ENCODE data around the gene C19orf81. TPM values are rescaled to one million over a fixed set of nuclear protein-coding genes. Genes with fewer than 3 reads are reported as not detected.

C19orf81 gene
- total and polyA plus RNA-seq, 2 of the 13 experiments (the other 11 are each of a cell fraction or from before 2014, with no cell fraction given), result not detected

DNA sequence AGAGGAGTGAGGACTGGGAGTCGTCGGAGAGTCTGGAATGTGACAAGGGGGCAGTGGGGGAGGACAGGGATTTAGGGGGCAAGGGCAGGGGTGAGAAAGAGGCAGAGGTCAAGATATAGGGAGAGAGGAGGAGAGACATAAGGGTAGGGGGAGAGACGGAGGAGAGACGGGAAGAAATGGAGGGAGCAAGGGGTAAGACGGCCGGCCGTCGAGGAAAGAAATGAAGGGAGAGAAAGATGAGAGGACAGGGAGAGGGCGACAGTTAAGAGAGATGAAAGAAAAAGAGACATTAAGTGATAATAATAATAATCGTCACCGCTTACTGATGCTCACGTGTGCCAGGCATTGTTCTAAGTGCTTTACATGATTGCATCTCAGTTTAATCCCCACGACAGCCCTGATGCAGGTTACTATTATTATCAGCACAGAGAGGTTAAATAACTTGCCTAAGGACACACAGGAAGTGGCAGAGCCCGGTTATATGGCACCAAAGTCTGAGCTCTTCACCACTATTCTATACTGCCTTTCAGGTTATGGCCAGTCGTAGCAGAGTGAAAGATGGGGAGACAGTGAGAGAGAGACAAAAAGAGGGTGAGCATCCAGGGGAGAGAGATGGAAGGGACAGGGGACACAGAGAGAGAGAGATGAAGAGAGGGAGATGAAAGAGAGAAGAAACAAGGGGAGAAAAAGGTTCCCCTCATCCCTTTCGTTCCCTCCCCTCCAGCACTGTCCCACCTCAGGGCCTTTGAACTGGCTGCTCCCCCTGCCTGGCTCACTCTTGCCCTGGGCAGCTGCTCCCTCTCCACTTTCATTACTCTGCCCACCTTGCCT, 13.6 kb downstream of the C19orf81 start (continued):
- TF ChIP-seq, protein P1, sequence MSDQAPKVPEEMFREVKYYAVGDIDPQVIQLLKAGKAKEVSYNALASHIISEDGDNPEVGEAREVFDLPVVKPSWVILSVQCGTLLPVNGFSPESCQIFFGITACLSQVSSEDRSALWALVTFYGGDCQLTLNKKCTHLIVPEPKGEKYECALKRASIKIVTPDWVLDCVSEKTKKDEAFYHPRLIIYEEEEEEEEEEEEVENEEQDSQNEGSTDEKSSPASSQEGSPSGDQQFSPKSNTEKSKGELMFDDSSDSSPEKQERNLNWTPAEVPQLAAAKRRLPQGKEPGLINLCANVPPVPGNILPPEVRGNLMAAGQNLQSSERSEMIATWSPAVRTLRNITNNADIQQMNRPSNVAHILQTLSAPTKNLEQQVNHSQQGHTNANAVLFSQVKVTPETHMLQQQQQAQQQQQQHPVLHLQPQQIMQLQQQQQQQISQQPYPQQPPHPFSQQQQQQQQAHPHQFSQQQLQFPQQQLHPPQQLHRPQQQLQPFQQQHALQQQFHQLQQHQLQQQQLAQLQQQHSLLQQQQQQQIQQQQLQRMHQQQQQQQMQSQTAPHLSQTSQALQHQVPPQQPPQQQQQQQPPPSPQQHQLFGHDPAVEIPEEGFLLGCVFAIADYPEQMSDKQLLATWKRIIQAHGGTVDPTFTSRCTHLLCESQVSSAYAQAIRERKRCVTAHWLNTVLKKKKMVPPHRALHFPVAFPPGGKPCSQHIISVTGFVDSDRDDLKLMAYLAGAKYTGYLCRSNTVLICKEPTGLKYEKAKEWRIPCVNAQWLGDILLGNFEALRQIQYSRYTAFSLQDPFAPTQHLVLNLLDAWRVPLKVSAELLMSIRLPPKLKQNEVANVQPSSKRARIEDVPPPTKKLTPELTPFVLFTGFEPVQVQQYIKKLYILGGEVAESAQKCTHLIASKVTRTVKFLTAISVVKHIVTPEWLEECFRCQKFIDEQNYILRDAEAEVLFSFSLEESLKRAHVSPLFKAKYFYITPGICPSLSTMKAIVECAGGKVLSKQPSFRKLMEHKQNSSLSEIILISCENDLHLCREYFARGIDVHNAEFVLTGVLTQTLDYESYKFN (CRISPR knock-in tag; conservative IDR thresholded peaks at IDR 0.05), result no peak
- no peak for TF ChIP-seq MATR3 (CRISPR knock-in tag; IDR thresholded peaks at IDR 0.05)

DNA sequence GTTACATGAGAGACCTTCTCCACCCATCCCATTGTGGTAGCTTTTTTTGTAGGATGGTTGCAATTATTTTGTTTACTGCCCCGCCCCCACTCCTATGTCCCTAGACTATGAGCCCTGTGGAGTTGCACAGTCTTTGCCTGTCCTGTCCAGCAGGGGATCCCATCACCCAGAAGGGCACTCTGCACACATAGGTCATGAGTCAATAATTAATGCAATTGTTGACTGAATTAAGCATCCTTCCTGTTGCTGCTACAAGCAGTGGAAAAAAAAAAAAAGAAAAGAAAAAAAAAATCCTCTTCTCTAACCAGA, 14.2 kb downstream of the C19orf81 start:
- peak; percentile 27 for DNase-seq (ENCODE audit: low spot score)
- no peak overlapping the region for H3K4me3 ChIP-seq (replicated peaks in 1 of 3; ENCODE audit: insufficient read depth in 1 of 3, low read depth in 2 of 3, low read length in 3 of 3)
- no peak overlapping the region for H2AFZ ChIP-seq (ENCODE audit: low read length)
- intact Hi-C loops (cut with micrococcal nuclease; ENCODE audit: unreplicated experiment) (no loop called here), in situ Hi-C loops (cut with HindIII; ENCODE audit: extremely low pct_ligation_motif_present, low pct_unique_long_range_greater_than_20kb) (no loop called here)
- H3K4me1 ChIP-seq (ENCODE audit: insufficient read depth, low read length), result no peaks in the 10 kb centered on the region
- H3K79me2 ChIP-seq (ENCODE audit: insufficient read depth, low read length), result no peaks in the 10 kb centered on the region
- BruUV-seq (replicated peaks), result no TSS peak
- H4K20me1 ChIP-seq (ENCODE audit: insufficient read depth, low read length), result no peaks in the 10 kb centered on the region
- H3K9ac ChIP-seq (ENCODE audit: insufficient read depth, low read depth, low read length), result no peak overlapping the region
- H3K36me3 ChIP-seq (replicated peaks in 1 of 2; ENCODE audit: control insufficient read depth in 1 of 2, insufficient read depth in 2 of 2, low read length in 2 of 2), result no peaks in the 10 kb centered on the region
- CTCF ChIA-PET (ENCODE audit: low intra/inter-chr PET ratio, low total read pairs), result no interaction called here
- FAIRE-seq, result no peak
- H3K27ac ChIP-seq (ENCODE audit: extremely low read length, insufficient read depth, low read length), result no peak overlapping the region
- POLR2A ChIA-PET, result no interaction called here
- TF ChIP-seq, protein P2, sequence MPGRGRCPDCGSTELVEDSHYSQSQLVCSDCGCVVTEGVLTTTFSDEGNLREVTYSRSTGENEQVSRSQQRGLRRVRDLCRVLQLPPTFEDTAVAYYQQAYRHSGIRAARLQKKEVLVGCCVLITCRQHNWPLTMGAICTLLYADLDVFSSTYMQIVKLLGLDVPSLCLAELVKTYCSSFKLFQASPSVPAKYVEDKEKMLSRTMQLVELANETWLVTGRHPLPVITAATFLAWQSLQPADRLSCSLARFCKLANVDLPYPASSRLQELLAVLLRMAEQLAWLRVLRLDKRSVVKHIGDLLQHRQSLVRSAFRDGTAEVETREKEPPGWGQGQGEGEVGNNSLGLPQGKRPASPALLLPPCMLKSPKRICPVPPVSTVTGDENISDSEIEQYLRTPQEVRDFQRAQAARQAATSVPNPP (CRISPR knock-in tag; IDR thresholded peaks at IDR 0.05), result no peak
- TF ChIP-seq, protein P3, sequence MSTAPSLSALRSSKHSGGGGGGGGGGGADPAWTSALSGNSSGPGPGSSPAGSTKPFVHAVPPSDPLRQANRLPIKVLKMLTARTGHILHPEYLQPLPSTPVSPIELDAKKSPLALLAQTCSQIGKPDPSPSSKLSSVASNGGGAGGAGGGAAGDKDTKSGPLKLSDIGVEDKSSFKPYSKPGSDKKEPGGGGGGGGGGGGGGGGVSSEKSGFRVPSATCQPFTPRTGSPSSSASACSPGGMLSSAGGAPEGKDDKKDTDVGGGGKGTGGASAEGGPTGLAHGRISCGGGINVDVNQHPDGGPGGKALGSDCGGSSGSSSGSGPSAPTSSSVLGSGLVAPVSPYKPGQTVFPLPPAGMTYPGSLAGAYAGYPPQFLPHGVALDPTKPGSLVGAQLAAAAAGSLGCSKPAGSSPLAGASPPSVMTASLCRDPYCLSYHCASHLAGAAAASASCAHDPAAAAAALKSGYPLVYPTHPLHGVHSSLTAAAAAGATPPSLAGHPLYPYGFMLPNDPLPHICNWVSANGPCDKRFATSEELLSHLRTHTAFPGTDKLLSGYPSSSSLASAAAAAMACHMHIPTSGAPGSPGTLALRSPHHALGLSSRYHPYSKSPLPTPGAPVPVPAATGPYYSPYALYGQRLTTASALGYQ (CRISPR knock-in tag; IDR thresholded peaks at IDR 0.05), result no peak
- TF ChIP-seq, protein P4, sequence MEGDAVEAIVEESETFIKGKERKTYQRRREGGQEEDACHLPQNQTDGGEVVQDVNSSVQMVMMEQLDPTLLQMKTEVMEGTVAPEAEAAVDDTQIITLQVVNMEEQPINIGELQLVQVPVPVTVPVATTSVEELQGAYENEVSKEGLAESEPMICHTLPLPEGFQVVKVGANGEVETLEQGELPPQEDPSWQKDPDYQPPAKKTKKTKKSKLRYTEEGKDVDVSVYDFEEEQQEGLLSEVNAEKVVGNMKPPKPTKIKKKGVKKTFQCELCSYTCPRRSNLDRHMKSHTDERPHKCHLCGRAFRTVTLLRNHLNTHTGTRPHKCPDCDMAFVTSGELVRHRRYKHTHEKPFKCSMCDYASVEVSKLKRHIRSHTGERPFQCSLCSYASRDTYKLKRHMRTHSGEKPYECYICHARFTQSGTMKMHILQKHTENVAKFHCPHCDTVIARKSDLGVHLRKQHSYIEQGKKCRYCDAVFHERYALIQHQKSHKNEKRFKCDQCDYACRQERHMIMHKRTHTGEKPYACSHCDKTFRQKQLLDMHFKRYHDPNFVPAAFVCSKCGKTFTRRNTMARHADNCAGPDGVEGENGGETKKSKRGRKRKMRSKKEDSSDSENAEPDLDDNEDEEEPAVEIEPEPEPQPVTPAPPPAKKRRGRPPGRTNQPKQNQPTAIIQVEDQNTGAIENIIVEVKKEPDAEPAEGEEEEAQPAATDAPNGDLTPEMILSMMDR (CRISPR knock-in tag; IDR thresholded peaks at IDR 0.05), result 0 out of 2 replicates have a peak, but pooled peaks have one; percentile 3
- TF ChIP-seq, protein P5, sequence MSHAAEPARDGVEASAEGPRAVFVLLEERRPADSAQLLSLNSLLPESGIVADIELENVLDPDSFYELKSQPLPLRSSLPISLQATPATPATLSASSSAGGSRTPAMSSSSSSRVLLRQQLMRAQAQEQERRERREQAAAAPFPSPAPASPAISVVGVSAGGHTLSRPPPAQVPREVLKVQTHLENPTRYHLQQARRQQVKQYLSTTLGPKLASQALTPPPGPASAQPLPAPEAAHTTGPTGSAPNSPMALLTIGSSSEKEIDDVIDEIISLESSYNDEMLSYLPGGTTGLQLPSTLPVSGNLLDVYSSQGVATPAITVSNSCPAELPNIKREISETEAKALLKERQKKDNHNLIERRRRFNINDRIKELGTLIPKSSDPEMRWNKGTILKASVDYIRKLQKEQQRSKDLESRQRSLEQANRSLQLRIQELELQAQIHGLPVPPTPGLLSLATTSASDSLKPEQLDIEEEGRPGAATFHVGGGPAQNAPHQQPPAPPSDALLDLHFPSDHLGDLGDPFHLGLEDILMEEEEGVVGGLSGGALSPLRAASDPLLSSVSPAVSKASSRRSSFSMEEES (CRISPR knock-in tag; IDR thresholded peaks at IDR 0.05), result no peak
- no peak for TF ChIP-seq ZNF557 (CRISPR knock-in tag; IDR thresholded peaks at IDR 0.05)
- 0% methylated on average over 1 of the region's 1 CpG for WGBS (ENCODE audit: low lambda C conversion rate)
- no peaks in the 10 kb centered on the region; the same call in 1 of the 2 replicates for H3K9me3 ChIP-seq (ENCODE audit: low read length)
- H3K4me2 ChIP-seq (ENCODE audit: low read depth, low read length), result no peak overlapping the region
- peak; percentile 75 for ATAC-seq
- peaks cover 1 to 7% of the 10 kb centered on the region in 2 experiments; a peak in 3 of 5 replicates for H3K27me3 ChIP-seq (ENCODE audit: control insufficient read depth in 1 of 2, insufficient read depth in 2 of 2, low read length in 2 of 2)

All from HepG2 (cell line).